CD14-positive monocyte (primary cell): ENCODE data around the gene ACBD6. TPM values are rescaled to one million over a fixed set of nuclear protein-coding genes. Genes with fewer than 3 reads are reported as not detected.

ENCODE experiments used
- DNase-seq, 3 donors: peaks; one replicate each; pipeline ENCODE4 v3.0.0-alpha.2; 2011 to 2022
- H2AFZ ChIP-seq: 2 replicates; pipeline ENCODE4 v1.6.0; 2012; ENCODE audit warnings: mild to moderate bottlenecking, low read depth, low read length, inconsistent platforms; ENCODE audit not compliant: insufficient read depth, poor library complexity, severe bottlenecking
- H3K27ac ChIP-seq, 2 donors: 1 replicate in 1 of 2; 2 replicates in 1 of 2; pipeline ENCODE4 v1.5.1; 2012 to 2013; ENCODE audit warnings: low read length in 2 of 2, control low read depth in 1 of 2, inconsistent platforms in 1 of 2, low read depth in 1 of 2, mild to moderate bottlenecking in 1 of 2
- H3K27me3 ChIP-seq, 2 donors: one replicate each; pipeline versions ENCODE4 v1.6.0 to v1.6.1; 2011 to 2013; ENCODE audit warnings: low read length in 2 of 2; ENCODE audit not compliant: control insufficient read depth in 2 of 2, insufficient read depth in 2 of 2
- H3K36me3 ChIP-seq, 2 donors: replicated peaks in 1 of 2; 1 replicate in 1 of 2; 2 replicates in 1 of 2; pipeline versions ENCODE4 v1.5.1 to v1.6.1; 2012 to 2013; ENCODE audit warnings: low read length in 2 of 2, control low read depth in 1 of 2, inconsistent platforms in 1 of 2, mild to moderate bottlenecking in 1 of 2; ENCODE audit not compliant: insufficient read depth in 2 of 2, control insufficient read depth in 1 of 2
- H3K4me1 ChIP-seq, 2 donors: 1 replicate in 1 of 2; 2 replicates in 1 of 2; pipeline versions ENCODE4 v1.5.1 to v1.6.1; 2012 to 2013; ENCODE audit warnings: low read length in 2 of 2, control low read depth in 1 of 2, inconsistent platforms in 1 of 2, mild to moderate bottlenecking in 1 of 2, moderate library complexity in 1 of 2; ENCODE audit not compliant: insufficient read depth in 2 of 2, control insufficient read depth in 1 of 2
- H3K4me2 ChIP-seq: replicated peaks from 2 replicates; pipeline ENCODE3; 2012; ENCODE audit warnings: low read length, moderate library complexity, mild to moderate bottlenecking; ENCODE audit not compliant: poor library complexity, severe bottlenecking; ENCODE audit errors: extremely low read depth
- H3K4me3 ChIP-seq, 3 experiments: fragments of 200-600 bp in 1 of 3; sonication (generic) in 1 of 3; replicated peaks in 1 of 3; 1 replicate in 2 of 3; 2 replicates in 1 of 3; pipeline ENCODE4 v1.5.1; 2011 to 2013; ENCODE audit warnings: low read length in 3 of 3, mild to moderate bottlenecking in 3 of 3, control low read depth in 2 of 3, low read depth in 2 of 3, inconsistent platforms in 1 of 3, moderate library complexity in 1 of 3
- H3K79me2 ChIP-seq: 2 replicates; pipeline ENCODE4 v1.6.0; 2012; ENCODE audit warnings: mild to moderate bottlenecking, control low read depth, inconsistent platforms, low read length, moderate library complexity; ENCODE audit not compliant: insufficient read depth
- H3K9ac ChIP-seq: 2 replicates; pipeline ENCODE4 v1.6.0; 2017; ENCODE audit warnings: low read length, mild to moderate bottlenecking; ENCODE audit not compliant: insufficient read depth, poor library complexity, severe bottlenecking
- H3K9me3 ChIP-seq, 2 donors: replicated peaks in 1 of 2; 1 replicate in 1 of 2; 2 replicates in 1 of 2; pipeline versions ENCODE4 v1.5.1 to v1.6.1; 2012 to 2013; ENCODE audit warnings: low read length in 2 of 2, control low read depth in 1 of 2; ENCODE audit not compliant: control insufficient read depth in 1 of 2, insufficient read depth in 1 of 2
- H4K20me1 ChIP-seq: 2 replicates; pipeline ENCODE4 v1.6.0; 2012; ENCODE audit warnings: mild to moderate bottlenecking, low read length, control low read depth, moderate library complexity; ENCODE audit not compliant: insufficient read depth
- H3K27ac Mint-ChIP-seq, 7 donors: one replicate each; pipeline ENCODE4 v1.8.0; 2020; ENCODE audit warnings: mild to moderate bottlenecking in 7 of 7, mixed read lengths in 7 of 7, moderate library complexity in 6 of 7, inconsistent platforms in 2 of 7
- H3K27me3 Mint-ChIP-seq, 3 donors: one replicate each; pipeline ENCODE4 v1.8.0; 2021 to 2022; ENCODE audit warnings: low read depth in 3 of 3, mild to moderate bottlenecking in 3 of 3, mixed read lengths in 3 of 3, moderate library complexity in 3 of 3, inconsistent platforms in 1 of 3
- H3K36me3 Mint-ChIP-seq, 2 donors: one replicate each; pipeline ENCODE4 v1.8.0; 2020; ENCODE audit warnings: mixed read lengths in 2 of 2, inconsistent platforms in 1 of 2, mild to moderate bottlenecking in 1 of 2
- H3K4me1 Mint-ChIP-seq: one replicate; pipeline ENCODE4 v1.8.0; 2020; ENCODE audit warnings: mild to moderate bottlenecking, mixed read lengths
- H3K4me3 Mint-ChIP-seq, 2 donors: one replicate each; pipeline ENCODE4 v1.8.0; 2020; ENCODE audit warnings: mild to moderate bottlenecking in 2 of 2, mixed read lengths in 2 of 2, moderate library complexity in 1 of 2
- H3K9me3 Mint-ChIP-seq, 7 donors: one replicate each; pipeline ENCODE4 v1.8.0; 2020 to 2022; ENCODE audit warnings: mixed read lengths in 7 of 7, mild to moderate bottlenecking in 6 of 7, moderate library complexity in 6 of 7, inconsistent platforms in 2 of 7
- WGBS: methylation state at CpG from one replicate; pipeline ENCODE4 v1.1.5; 2013; ENCODE audit warnings: missing lambda C conversion rate; ENCODE audit not compliant: insufficient coverage; 5-methylcytosine and 5-hydroxymethylcytosine counted together
- intact Hi-C, 2 donors: fragments of 100-400 bp; cut with micrococcal nuclease; formaldehyde crosslinking; loops; one replicate each; pipeline versions ENCODE4 v1.15.0 to v1.15.1; 2023
- polyA plus RNA-seq, 3 donors: library from polyadenylated mRNA; depleted of rRNA in 1 of 3; unstranded in 2 of 3; stranded (reverse) in 1 of 3; fragments of 300-500 nt in 2 of 3; fragments of >200 nt in 1 of 3; fragmentation: Illumina TruSeq in 2 of 3; gene quantifications; 1 replicate in 2 of 3; 2 replicates in 1 of 3; pipeline ENCODE4 v1.2.3, GENCODE V29; 2012 to 2021
- TF ChIP-seq, protein P1 (sequence below): fragments of 200-600 bp; IDR thresholded peaks from one replicate; pipeline ENCODE4 v1.8.0; 2022; ENCODE audit warnings: antibody characterized with exemption, mild to moderate bottlenecking

Gene ACBD6
- polyA plus RNA-seq, 3 donors = 19.3 to 35.3 (median 19.7) TPM

DNA sequence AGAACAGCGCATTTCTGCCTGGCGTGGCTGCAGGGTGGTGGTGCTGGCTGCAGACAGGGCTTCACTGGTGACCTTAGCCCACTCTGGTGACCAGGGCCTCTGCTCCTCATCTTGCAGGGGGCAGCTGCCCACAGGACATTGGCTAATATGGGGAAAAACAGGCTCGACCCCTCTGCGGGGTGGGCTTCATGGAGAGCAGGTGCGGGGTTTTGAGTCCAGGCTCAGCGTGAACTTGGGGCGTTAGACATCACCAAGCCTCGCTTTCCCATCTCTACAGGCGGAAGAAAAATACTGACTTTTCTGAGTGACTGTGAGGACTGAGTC, 247.9 kb downstream of the ACBD6 start:
- no peak overlapping the region for H3K4me3 Mint-ChIP-seq
- WGBS = 96% methylated on average over 9 of the region's 9 CpGs
- Histone ChIP-seq H3K9ac (no peak overlapping the region), H4K20me1 (no peaks in the 10 kb centered on the region), H3K36me3 (no peaks in the 10 kb centered on the region), H3K27ac (no peak overlapping the region), H3K27me3 (no peaks in the 10 kb centered on the region), H3K9me3 (no peaks in the 10 kb centered on the region), H3K4me3 (no peak overlapping the region), H3K79me2 (no peaks in the 10 kb centered on the region), H3K4me2 (no peak overlapping the region), H3K4me1 (peaks cover 14 to 22% of the 10 kb centered on the region in 2 donors), H2AFZ (no peak overlapping the region)
- intact Hi-C loops = loop anchor here in 1 of 2 donors (5.0 kb wide), 1 partner anchor 223 kb away; no protein-coding TSS in a partner anchor
- peaks cover 0 to 3% (median 0%) of the 10 kb centered on the region in 7 donors for H3K9me3 Mint-ChIP-seq
- H3K27ac Mint-ChIP-seq = peak overlapping the region in 1 of 7 donors; percentile 14
- peaks cover 16 to 24% (median 20%) of the 10 kb centered on the region in 3 donors for H3K27me3 Mint-ChIP-seq
- TF ChIP-seq, protein P1, sequence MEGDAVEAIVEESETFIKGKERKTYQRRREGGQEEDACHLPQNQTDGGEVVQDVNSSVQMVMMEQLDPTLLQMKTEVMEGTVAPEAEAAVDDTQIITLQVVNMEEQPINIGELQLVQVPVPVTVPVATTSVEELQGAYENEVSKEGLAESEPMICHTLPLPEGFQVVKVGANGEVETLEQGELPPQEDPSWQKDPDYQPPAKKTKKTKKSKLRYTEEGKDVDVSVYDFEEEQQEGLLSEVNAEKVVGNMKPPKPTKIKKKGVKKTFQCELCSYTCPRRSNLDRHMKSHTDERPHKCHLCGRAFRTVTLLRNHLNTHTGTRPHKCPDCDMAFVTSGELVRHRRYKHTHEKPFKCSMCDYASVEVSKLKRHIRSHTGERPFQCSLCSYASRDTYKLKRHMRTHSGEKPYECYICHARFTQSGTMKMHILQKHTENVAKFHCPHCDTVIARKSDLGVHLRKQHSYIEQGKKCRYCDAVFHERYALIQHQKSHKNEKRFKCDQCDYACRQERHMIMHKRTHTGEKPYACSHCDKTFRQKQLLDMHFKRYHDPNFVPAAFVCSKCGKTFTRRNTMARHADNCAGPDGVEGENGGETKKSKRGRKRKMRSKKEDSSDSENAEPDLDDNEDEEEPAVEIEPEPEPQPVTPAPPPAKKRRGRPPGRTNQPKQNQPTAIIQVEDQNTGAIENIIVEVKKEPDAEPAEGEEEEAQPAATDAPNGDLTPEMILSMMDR = no peak
- DNase-seq = no peak
- no peaks in the 10 kb centered on the region for H3K36me3 Mint-ChIP-seq
- H3K4me1 Mint-ChIP-seq = peaks cover 14% of the 10 kb centered on the region

DNA sequence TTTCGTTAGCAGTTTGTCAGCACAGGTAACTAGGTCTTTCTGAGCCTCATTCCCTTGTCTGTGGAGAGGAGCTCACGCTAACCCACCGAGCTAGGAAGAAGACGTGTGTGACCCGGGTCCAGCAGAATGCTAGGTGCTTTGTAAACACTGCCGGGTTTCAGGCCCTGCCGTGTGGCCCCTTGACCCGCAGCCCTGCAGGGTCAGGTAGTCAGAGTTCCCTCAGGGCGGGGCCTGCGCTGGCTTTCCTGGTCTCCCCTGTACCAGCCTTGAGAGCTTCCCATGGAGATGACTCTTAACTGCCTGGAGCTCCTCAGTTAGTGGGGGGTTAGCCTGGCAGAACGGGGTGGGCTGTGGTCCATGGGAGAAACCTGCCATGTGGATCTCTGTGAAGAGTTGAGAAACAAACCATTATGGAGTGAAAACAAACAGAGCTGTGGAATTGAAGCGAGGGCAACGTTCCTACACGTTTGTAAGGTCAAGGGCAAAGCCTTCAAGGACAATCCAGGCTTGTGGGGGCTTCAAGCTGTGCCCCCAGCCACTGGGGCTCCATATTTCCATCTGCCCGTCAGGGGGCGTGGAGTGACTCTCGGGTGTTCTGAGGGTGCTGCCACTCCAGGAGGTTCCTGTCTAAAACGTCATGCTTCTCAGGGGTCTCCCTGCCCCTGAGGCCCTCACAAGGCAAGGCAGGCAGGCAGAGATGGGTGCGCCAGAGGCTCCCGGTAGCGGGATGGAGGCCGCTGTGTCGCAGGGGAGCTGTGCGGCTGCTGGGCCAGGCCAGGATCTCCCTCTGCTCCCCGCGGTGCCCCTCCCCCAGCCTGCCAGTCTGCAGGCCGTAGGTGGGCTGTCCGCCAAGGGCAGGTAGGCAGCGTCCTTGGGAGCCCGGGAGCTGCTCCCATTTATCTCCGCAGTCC, 248.5 kb downstream of the ACBD6 start:
- no peak for DNase-seq
- H3K9ac ChIP-seq = no peak overlapping the region
- peak overlapping the region; percentile 16 for H2AFZ ChIP-seq
- H3K4me1 Mint-ChIP-seq = peaks cover 14% of the 10 kb centered on the region
- H3K4me3 ChIP-seq = no peak overlapping the region
- H3K4me2 ChIP-seq = no peak overlapping the region
- H3K9me3 Mint-ChIP-seq = peaks cover 0 to 3% (median 0%) of the 10 kb centered on the region in 7 donors
- no peak overlapping the region for H3K27ac Mint-ChIP-seq
- H3K27ac ChIP-seq = no peak overlapping the region
- H3K79me2 ChIP-seq = no peaks in the 10 kb centered on the region
- no peaks in the 10 kb centered on the region for H3K36me3 Mint-ChIP-seq
- TF ChIP-seq, protein P1 = no peak
- peaks cover 12 to 19% (median 19%) of the 10 kb centered on the region in 3 donors for H3K27me3 Mint-ChIP-seq
- no peaks in the 10 kb centered on the region for H3K27me3 ChIP-seq
- H3K9me3 ChIP-seq = no peaks in the 10 kb centered on the region
- 92% methylated on average over 30 of the region's 31 CpGs for WGBS
- no peaks in the 10 kb centered on the region for H4K20me1 ChIP-seq
- H3K4me1 ChIP-seq = peaks cover 14 to 22% of the 10 kb centered on the region in 2 donors
- intact Hi-C loops = loop anchor here (2.0 to 5.0 kb wide), 3 partner anchors 163 to 229 kb away; no protein-coding TSS in a partner anchor
- no peaks in the 10 kb centered on the region for H3K36me3 ChIP-seq
- no peak overlapping the region for H3K4me3 Mint-ChIP-seq
